Esophagus squamous epithelium (tissue), 4 donors: ENCODE results near the gene ANO10.

Source experiments
- CTCF ChIP-seq, 6 experiments: fragments of 450-650 bp in 4 of 6; fragments of 200-600 bp in 2 of 6; sonication (generic) in 2 of 6; IDR thresholded peaks; one replicate each; pipeline ENCODE4 v1.5.1; 2016 to 2019; ENCODE audit warnings: antibody characterized with exemption in 6 of 6, mild to moderate bottlenecking in 4 of 6, moderate library complexity in 4 of 6
- POLR2A ChIP-seq, 4 donors: fragments of 450-650 bp; IDR thresholded peaks; one replicate each; pipeline ENCODE4 v1.6.1; 2017; ENCODE audit warnings: antibody characterized with exemption in 4 of 4, mild to moderate bottlenecking in 4 of 4, moderate library complexity in 3 of 4

- TF ChIP-seq CTCF (IDR thresholded peaks at IDR 0.05) (no peak), POLR2A (IDR thresholded peaks at IDR 0.05) (no peak)
Observed at GRCh38 chr3:43497422-43497821, 124.4 kb downstream of the ANO10 start.
